Measurements from ENCODE around the gene ROR1. TPM values are rescaled to one million over a fixed set of nuclear protein-coding genes. Genes with fewer than 3 reads are reported as not detected.

The ROR1 gene
- polyA plus RNA-seq, 1 of the 3 experiments (the other 2 are of a cell fraction): 4.0 TPM

DNA sequence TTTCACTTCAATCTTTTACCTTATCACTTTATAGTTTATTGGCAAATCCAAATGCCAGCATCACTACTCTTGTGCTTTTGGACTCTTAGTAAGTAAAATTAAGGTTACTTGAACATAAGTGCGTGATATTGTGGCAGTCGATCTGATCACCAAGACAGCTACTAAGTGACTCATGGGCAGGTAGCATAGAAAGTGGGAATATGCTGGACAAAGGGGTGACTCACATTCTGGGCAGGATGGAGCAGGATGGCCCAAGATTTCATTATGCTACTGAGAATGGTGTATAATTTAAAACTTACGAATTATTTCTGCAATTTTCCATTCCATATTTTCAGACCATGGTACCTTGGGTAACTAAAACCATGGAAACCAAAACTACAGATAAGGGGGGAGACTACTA lies 120.2 kb downstream of the ROR1 start (continued):
- TF ChIP-seq RAD21 (IDR thresholded peaks at IDR 0.05; ENCODE audit: low read length): no peak

DNA sequence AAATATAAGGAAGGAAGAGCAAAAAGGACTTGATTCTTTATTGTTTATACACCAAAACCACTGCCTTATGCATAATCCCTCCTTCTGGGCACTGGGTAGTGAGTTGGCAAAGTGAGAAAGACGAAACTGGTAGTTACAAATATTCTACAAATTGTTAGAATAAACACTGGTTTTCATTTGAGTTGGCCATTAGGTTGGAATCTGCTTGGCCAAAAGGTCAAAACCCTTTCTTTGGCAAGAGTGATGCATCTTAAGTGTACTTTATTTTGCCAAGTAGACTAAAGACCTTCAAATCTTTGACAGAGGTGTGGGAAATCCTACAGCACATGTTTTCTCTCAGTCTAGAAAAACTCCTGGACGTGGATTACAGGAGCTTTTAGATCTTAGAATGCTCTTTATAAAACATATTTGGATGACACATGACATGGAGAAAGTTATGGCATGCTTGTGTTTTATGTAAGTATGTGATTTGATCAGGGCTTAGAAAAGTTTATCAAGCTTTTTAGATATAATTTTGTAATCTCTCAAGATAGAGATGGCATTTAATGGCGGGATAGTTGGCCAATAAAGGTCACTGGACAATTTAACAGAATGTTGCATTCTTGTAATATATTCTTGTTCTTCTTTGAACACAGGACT lies 120.9 kb downstream of the ROR1 start:
- Histone ChIP-seq H3K27me3 (ENCODE audit: insufficient read depth) (no peaks in the 10 kb centered on the region), H3K79me2 (ENCODE audit: insufficient read depth) (no peaks in the 10 kb centered on the region), H2AFZ (ENCODE audit: low read depth) (no peak overlapping the region), H3F3A (replicated peaks; ENCODE audit: insufficient read depth) (no peaks in the 10 kb centered on the region), H3K4me1 (ENCODE audit: control insufficient read depth in 1 of 2, insufficient read depth in 2 of 2, low read depth in 1 of 2, low read length in 1 of 2) (peaks cover 0 to 9% of the 10 kb centered on the region in 2 experiments; a peak in 2 of 4 replicates), H3K27ac (ENCODE audit: low read depth in 2 of 2, low read length in 1 of 2) (no peak overlapping the region), H3K4me3 (ENCODE audit: low read depth in 2 of 2, low read length in 1 of 2) (no peak overlapping the region), H4K20me1 (ENCODE audit: insufficient read depth) (no peaks in the 10 kb centered on the region), H3K4me2 (no peak overlapping the region), H3K9me3 (no peaks in the 10 kb centered on the region), H3K9ac (no peak overlapping the region), H3K36me3 (replicated peaks in 1 of 2; ENCODE audit: control insufficient read depth in 1 of 2, insufficient read depth in 2 of 2, low read length in 1 of 2) (no peaks in the 10 kb centered on the region), H3K9me2 (no peaks in the 10 kb centered on the region)
- ChIA-PET POLR2A (no interaction called here), CTCF (interaction anchor here (1.6 kb wide), 1 partner anchor 25 kb away, joined by 3 read pairs; no protein-coding TSS in a partner anchor)
- WGBS (ENCODE audit: low lambda C conversion rate): 83% methylated on average over 3 of the region's 3 CpGs
- TF ChIP-seq, protein P1, sequence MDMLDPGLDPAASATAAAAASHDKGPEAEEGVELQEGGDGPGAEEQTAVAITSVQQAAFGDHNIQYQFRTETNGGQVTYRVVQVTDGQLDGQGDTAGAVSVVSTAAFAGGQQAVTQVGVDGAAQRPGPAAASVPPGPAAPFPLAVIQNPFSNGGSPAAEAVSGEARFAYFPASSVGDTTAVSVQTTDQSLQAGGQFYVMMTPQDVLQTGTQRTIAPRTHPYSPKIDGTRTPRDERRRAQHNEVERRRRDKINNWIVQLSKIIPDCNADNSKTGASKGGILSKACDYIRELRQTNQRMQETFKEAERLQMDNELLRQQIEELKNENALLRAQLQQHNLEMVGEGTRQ (IDR thresholded peaks at IDR 0.05; ENCODE audit: borderline replicate concordance, low read depth, low read length): no peak
- TF ChIP-seq RXRA (IDR thresholded peaks at IDR 0.05; ENCODE audit: borderline replicate concordance, low read depth) (no peak), POLR2AphosphoS5 (IDR thresholded peaks at IDR 0.05; ENCODE audit: low read depth, low read length) (no peak), GABPA (IDR thresholded peaks at IDR 0.05; ENCODE audit: low read depth) (no peak), JUND (IDR thresholded peaks at IDR 0.05) (no peak)
- TF ChIP-seq, protein P2, sequence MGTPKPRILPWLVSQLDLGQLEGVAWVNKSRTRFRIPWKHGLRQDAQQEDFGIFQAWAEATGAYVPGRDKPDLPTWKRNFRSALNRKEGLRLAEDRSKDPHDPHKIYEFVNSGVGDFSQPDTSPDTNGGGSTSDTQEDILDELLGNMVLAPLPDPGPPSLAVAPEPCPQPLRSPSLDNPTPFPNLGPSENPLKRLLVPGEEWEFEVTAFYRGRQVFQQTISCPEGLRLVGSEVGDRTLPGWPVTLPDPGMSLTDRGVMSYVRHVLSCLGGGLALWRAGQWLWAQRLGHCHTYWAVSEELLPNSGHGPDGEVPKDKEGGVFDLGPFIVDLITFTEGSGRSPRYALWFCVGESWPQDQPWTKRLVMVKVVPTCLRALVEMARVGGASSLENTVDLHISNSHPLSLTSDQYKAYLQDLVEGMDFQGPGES (IDR thresholded peaks at IDR 0.05; ENCODE audit: low read depth, low read length): no peak
- no peak for DNase-seq

DNA sequence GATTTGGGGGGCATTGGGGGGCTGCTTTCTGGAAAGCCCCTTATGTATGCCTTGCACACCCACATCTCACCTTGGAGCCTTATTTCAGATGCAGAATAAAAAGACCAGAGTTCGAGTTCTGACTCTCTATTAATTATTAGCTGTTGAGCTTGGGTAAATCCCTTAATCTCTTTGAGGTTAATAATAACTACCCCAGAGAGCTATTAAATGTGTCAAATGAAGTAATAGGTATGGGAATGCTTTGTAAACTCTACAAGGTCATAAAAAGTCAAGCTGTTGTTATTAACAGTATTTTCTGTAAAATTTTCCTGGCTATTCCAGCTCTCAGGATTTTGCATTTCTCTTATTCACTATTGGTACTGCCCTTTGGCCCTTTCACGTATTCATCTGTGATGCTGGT lies 122.9 kb downstream of the ROR1 start:
- H3K27ac ChIP-seq (ENCODE audit: low read depth in 2 of 2, low read length in 1 of 2): no peak overlapping the region
- no peaks in the 10 kb centered on the region for H3K9me3 ChIP-seq
- no peak overlapping the region for H3K4me3 ChIP-seq (ENCODE audit: low read depth in 2 of 2, low read length in 1 of 2)
- no peak overlapping the region for H3K4me2 ChIP-seq
- H3K9me2 ChIP-seq: no peaks in the 10 kb centered on the region
- DNase-seq: no peak
- CTCF ChIA-PET: interaction anchor here (0.6 kb wide), 1 partner anchor 12 kb away, joined by 3 read pairs; no protein-coding TSS in a partner anchor
- H3K27me3 ChIP-seq (ENCODE audit: insufficient read depth): no peaks in the 10 kb centered on the region
- 89% methylated on average over 2 of the region's 2 CpGs for WGBS (ENCODE audit: low lambda C conversion rate)
- no peak overlapping the region for H3K9ac ChIP-seq
- POLR2A ChIA-PET: no interaction called here
- peaks cover 0 to 9% of the 10 kb centered on the region in 2 experiments; a peak in 2 of 4 replicates for H3K4me1 ChIP-seq (ENCODE audit: control insufficient read depth in 1 of 2, insufficient read depth in 2 of 2, low read depth in 1 of 2, low read length in 1 of 2)
- no peaks in the 10 kb centered on the region for H3K79me2 ChIP-seq (ENCODE audit: insufficient read depth)
- no peaks in the 10 kb centered on the region for H4K20me1 ChIP-seq (ENCODE audit: insufficient read depth)
- H3F3A ChIP-seq (replicated peaks; ENCODE audit: insufficient read depth): no peaks in the 10 kb centered on the region
- TF ChIP-seq FOSL2 (IDR thresholded peaks at IDR 0.05; ENCODE audit: borderline replicate concordance, low read depth): no peak
- TF ChIP-seq, protein P3, sequence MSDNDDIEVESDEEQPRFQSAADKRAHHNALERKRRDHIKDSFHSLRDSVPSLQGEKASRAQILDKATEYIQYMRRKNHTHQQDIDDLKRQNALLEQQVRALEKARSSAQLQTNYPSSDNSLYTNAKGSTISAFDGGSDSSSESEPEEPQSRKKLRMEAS (IDR thresholded peaks at IDR 0.05; ENCODE audit: low read depth): no peak
- no peak for TF ChIP-seq GABPA (IDR thresholded peaks at IDR 0.05; ENCODE audit: low read depth)
- no peak for TF ChIP-seq SIN3A (IDR thresholded peaks at IDR 0.05; ENCODE audit: borderline replicate concordance, low read depth, low read length)
- TF ChIP-seq RCOR1 (IDR thresholded peaks at IDR 0.05; ENCODE audit: low read length): no peak
- no peak for TF ChIP-seq MEF2A (IDR thresholded peaks at IDR 0.05; ENCODE audit: borderline replicate concordance, low read depth)
- TF ChIP-seq TAF1 (IDR thresholded peaks at IDR 0.05; ENCODE audit: borderline replicate concordance, low read depth, low read length): no peak
- TF ChIP-seq SMC3 (IDR thresholded peaks at IDR 0.05; ENCODE audit: low read depth, low read length): no peak
- no peaks in the 10 kb centered on the region for H3K36me3 ChIP-seq (replicated peaks in 1 of 2; ENCODE audit: control insufficient read depth in 1 of 2, insufficient read depth in 2 of 2, low read length in 1 of 2)
- no peak overlapping the region for H2AFZ ChIP-seq (ENCODE audit: low read depth)
